H1 (cell line): ENCODE measurements around the gene AP1S1. TPM values are rescaled to one million over a fixed set of nuclear protein-coding genes. Genes with fewer than 3 reads are reported as not detected.

ENCODE experiments used
- CTCF ChIA-PET: fragments of 300-600 bp; sonication (Branson Sonifier 250); formaldehyde crosslinking; loops from one replicate; lab custom pipeline; 2021; ENCODE audit not compliant: partially characterized antibody; lab: Charles Lee
- POLR2A ChIA-PET: fragments of 300-600 bp; sonication (Branson Sonifier 250); formaldehyde crosslinking; loops from one replicate; lab custom pipeline; 2021; ENCODE audit warnings: inconsistent platforms; ENCODE audit not compliant: partially characterized antibody; lab: Charles Lee
- DNase-seq, 2 experiments: peaks; one replicate each; pipeline versions ENCODE4 v3.0.0 to v3.0.0-alpha.2; 2010 to 2022; ENCODE audit warnings: low spot score in 2 of 2, low read depth in 1 of 2, mixed read lengths in 1 of 2
- FAIRE-seq: peaks from 2 replicates; lab custom pipeline; 2011; peaks lifted over from hg19 to GRCh38; lab: Jason Lieb, UNC
- H2AFZ ChIP-seq: 2 replicates; pipeline ENCODE4 v1.8.1; 2012; ENCODE audit warnings: low read length, inconsistent platforms
- H2AK5ac ChIP-seq: 2 replicates; pipeline ENCODE4 v1.6.1; 2013; ENCODE audit warnings: low read depth, low read length
- H2BK120ac ChIP-seq: replicated peaks from 2 replicates; pipeline ENCODE3; 2013; ENCODE audit warnings: low read depth, low read length, inconsistent platforms
- H2BK12ac ChIP-seq: 2 replicates; pipeline ENCODE4 v1.6.1; 2013; ENCODE audit warnings: low read depth, low read length
- H2BK15ac ChIP-seq: 2 replicates; pipeline ENCODE4 v1.6.1; 2013; ENCODE audit warnings: low read length
- H2BK20ac ChIP-seq: 2 replicates; pipeline ENCODE4 v1.6.1; 2013; ENCODE audit warnings: low read length
- H2BK5ac ChIP-seq: 2 replicates; pipeline ENCODE4 v1.6.1; 2013; ENCODE audit warnings: low read depth, low read length
- H3K14ac ChIP-seq: 2 replicates; pipeline ENCODE4 v1.6.1; 2013; ENCODE audit warnings: inconsistent platforms; ENCODE audit not compliant: insufficient read length
- H3K18ac ChIP-seq: 2 replicates; pipeline ENCODE4 v1.6.1; 2013; ENCODE audit warnings: low read length; ENCODE audit errors: extremely low read depth
- H3K23ac ChIP-seq: 2 replicates; pipeline ENCODE4 v1.6.1; 2013; ENCODE audit warnings: inconsistent platforms; ENCODE audit not compliant: insufficient read length
- H3K23me2 ChIP-seq: 2 replicates; pipeline ENCODE4 v1.6.1; 2013; ENCODE audit warnings: low read depth, low read length
- H3K27ac ChIP-seq: 2 replicates; pipeline ENCODE4 v1.6.1; 2011; ENCODE audit warnings: low read depth, low read length, inconsistent platforms
- H3K27me3 ChIP-seq, 4 experiments: replicated peaks in 1 of 4; 1 replicate in 1 of 4; 2 replicates in 3 of 4; pipeline versions ENCODE4 v1.6.1 to v1.8.1; 2011 to 2013; ENCODE audit warnings: low read length in 3 of 4, mild to moderate bottlenecking in 3 of 4, inconsistent platforms in 2 of 4, mixed read lengths in 2 of 4, moderate library complexity in 1 of 4; ENCODE audit not compliant: control insufficient read depth in 3 of 4, insufficient read depth in 3 of 4; ENCODE audit errors: extremely low read depth in 1 of 4
- H3K36me3 ChIP-seq, 4 experiments: 2 replicates each; pipeline versions ENCODE4 v1.6.1 to v1.8.1; 2011 to 2013; ENCODE audit warnings: mild to moderate bottlenecking in 4 of 4, low read length in 3 of 4, moderate library complexity in 2 of 4, control low read depth in 1 of 4, inconsistent platforms in 1 of 4; ENCODE audit not compliant: insufficient read depth in 4 of 4, control insufficient read depth in 2 of 4
- H3K4ac ChIP-seq: replicated peaks from 2 replicates; pipeline ENCODE3; 2013; ENCODE audit warnings: low read length, low read depth, mixed read lengths, inconsistent platforms; ENCODE audit not compliant: insufficient read length
- H3K4me1 ChIP-seq, 4 experiments: replicated peaks in 1 of 4; 1 replicate in 1 of 4; 2 replicates in 3 of 4; pipeline versions ENCODE4 v1.6.1 to v1.8.1; 2011 to 2013; ENCODE audit warnings: low read length in 3 of 4, inconsistent platforms in 2 of 4, mixed read lengths in 1 of 4; ENCODE audit not compliant: insufficient read depth in 4 of 4, control insufficient read depth in 3 of 4
- H3K4me2 ChIP-seq, 2 experiments: 2 replicates each; pipeline versions ENCODE4 v1.6.1 to v1.8.1; 2011 to 2013; ENCODE audit warnings: low read depth in 2 of 2, low read length in 2 of 2, control low read depth in 1 of 2, inconsistent platforms in 1 of 2, mild to moderate bottlenecking in 1 of 2; ENCODE audit not compliant: insufficient read depth in 1 of 2
- H3K4me3 ChIP-seq, 4 experiments: fragments of 200-600, 300-600 bp in 1 of 4; sonication (generic), shearing (Covaris generic), sonication (Bioruptor Twin) in 1 of 4; 2 replicates each; pipeline versions ENCODE4 v1.5.1 to v1.8.1; 2011 to 2016; ENCODE audit warnings: low read length in 4 of 4, low read depth in 3 of 4, control low read depth in 2 of 4, inconsistent platforms in 2 of 4, mild to moderate bottlenecking in 2 of 4, mixed read lengths in 1 of 4, moderate library complexity in 1 of 4; ENCODE audit not compliant: insufficient read depth in 2 of 4; ENCODE audit errors: extremely low read depth in 1 of 4
- H3K56ac ChIP-seq: replicated peaks from 2 replicates; pipeline ENCODE3; 2013; ENCODE audit warnings: low read depth, mild to moderate bottlenecking, mixed read lengths, low read length, inconsistent platforms; ENCODE audit not compliant: insufficient read length
- H3K79me1 ChIP-seq: 2 replicates; pipeline ENCODE4 v1.6.1; 2013; ENCODE audit warnings: low read depth, low read length, control low read depth
- H3K79me2 ChIP-seq, 2 experiments: 2 replicates each; pipeline versions ENCODE4 v1.6.1 to v1.8.1; 2012 to 2013; ENCODE audit warnings: low read length in 2 of 2, mild to moderate bottlenecking in 2 of 2, inconsistent platforms in 1 of 2; ENCODE audit not compliant: insufficient read depth in 2 of 2, control insufficient read depth in 1 of 2
- H3K9ac ChIP-seq, 4 experiments: replicated peaks in 1 of 4; 1 replicate in 1 of 4; 2 replicates in 3 of 4; pipeline versions ENCODE4 v1.6.1 to v1.8.1; 2011 to 2013; ENCODE audit warnings: low read depth in 3 of 4, low read length in 3 of 4, control low read depth in 2 of 4, mild to moderate bottlenecking in 2 of 4, moderate library complexity in 2 of 4, inconsistent platforms in 1 of 4; ENCODE audit errors: extremely low read depth in 1 of 4
- H3K9me3 ChIP-seq, 2 experiments: 2 replicates each; pipeline versions ENCODE4 v1.6.1 to v1.8.1; 2012 to 2013; ENCODE audit warnings: mild to moderate bottlenecking in 2 of 2, moderate library complexity in 2 of 2, control low read depth in 1 of 2, inconsistent platforms in 1 of 2, low read depth in 1 of 2, low read length in 1 of 2, mixed read lengths in 1 of 2; ENCODE audit not compliant: insufficient read depth in 2 of 2
- H4K20me1 ChIP-seq, 2 experiments: replicated peaks in 1 of 2; 2 replicates each; pipeline versions ENCODE3 to v1.8.1; 2011 to 2013; ENCODE audit warnings: inconsistent platforms in 2 of 2, low read length in 2 of 2, mild to moderate bottlenecking in 1 of 2; ENCODE audit not compliant: insufficient read depth in 2 of 2, control insufficient read depth in 1 of 2
- H4K5ac ChIP-seq: 2 replicates; pipeline ENCODE4 v1.6.1; 2013; ENCODE audit warnings: low read length, low read depth, mixed read lengths, inconsistent platforms; ENCODE audit not compliant: insufficient read length
- H4K8ac ChIP-seq: 2 replicates; pipeline ENCODE4 v1.8.0; 2013; ENCODE audit warnings: mild to moderate bottlenecking, moderate library complexity, low read length, inconsistent platforms; ENCODE audit not compliant: insufficient read depth; ENCODE audit errors: extremely low read depth
- H4K91ac ChIP-seq: replicated peaks from 2 replicates; pipeline ENCODE3; 2013; ENCODE audit warnings: low read length, mixed read lengths, inconsistent platforms; ENCODE audit not compliant: insufficient read length
- EGR1 ChIP-seq: IDR thresholded peaks from 2 replicates; pipeline ENCODE4 v1.6.1; 2011; ENCODE audit warnings: low read depth, low read length, borderline replicate concordance
- KDM1A ChIP-seq: fragments of 200-600, 300-600 bp; sonication (generic); IDR thresholded peaks from 2 replicates; pipeline ENCODE4 v1.7.1; 2016; ENCODE audit warnings: mild to moderate bottlenecking, low read length, borderline replicate concordance
- NANOG ChIP-seq: IDR thresholded peaks from 2 replicates; pipeline ENCODE4 v1.6.1; 2011; ENCODE audit warnings: low read length, low read depth, mild to moderate bottlenecking, inconsistent platforms; ENCODE audit not compliant: insufficient read depth, poor library complexity, severe bottlenecking
- NRF1 ChIP-seq: IDR thresholded peaks from 2 replicates; pipeline ENCODE4 v1.6.1; 2011; ENCODE audit warnings: mild to moderate bottlenecking, low read depth, low read length, improper control_type of control experiment
- RBBP5 ChIP-seq: IDR thresholded peaks from 2 replicates; pipeline ENCODE4 v1.7.1; 2012; ENCODE audit warnings: low read depth, mild to moderate bottlenecking, inconsistent platforms, low read length, moderate library complexity, borderline replicate concordance
- SIRT6 ChIP-seq: IDR thresholded peaks from one replicate; pipeline ENCODE4 v1.7.1; 2012; ENCODE audit warnings: low read length, inconsistent platforms
- SRF ChIP-seq: IDR thresholded peaks from 2 replicates; pipeline ENCODE4 v1.6.1; 2011; ENCODE audit warnings: mild to moderate bottlenecking, low read depth, low read length, moderate library complexity
- SUZ12 ChIP-seq: fragments of 200-600 bp; sonication (generic); IDR thresholded peaks from 2 replicates; pipeline ENCODE4 v1.6.1; 2012; ENCODE audit warnings: mild to moderate bottlenecking, inconsistent platforms, low read length, moderate library complexity, mixed read lengths
- TAF1 ChIP-seq: IDR thresholded peaks from 2 replicates; pipeline ENCODE4 v1.6.1; 2011; ENCODE audit warnings: mild to moderate bottlenecking, low read depth, low read length
- TEAD4 ChIP-seq: IDR thresholded peaks from 2 replicates; pipeline ENCODE4 v1.6.1; 2012; ENCODE audit warnings: low read depth, low read length, inconsistent platforms, mixed read lengths
- WGBS, 2 experiments: shearing (Covaris generic) in 1 of 2; methylation state at CpG; one replicate each; pipeline versions ENCODE4 v1.1.6 to v1.1.7; 2013 to 2015; ENCODE audit warnings: low lambda C conversion rate in 2 of 2, mixed read lengths in 2 of 2, inconsistent platforms in 1 of 2, low coverage in 1 of 2, missing lambda C conversion rate in 1 of 2; ENCODE audit not compliant: insufficient replicate concordance in 2 of 2, insufficient coverage in 1 of 2, insufficient read length in 1 of 2; ENCODE audit errors: extremely low coverage in 1 of 2, missing lambda C conversion rate in 1 of 2; 5-methylcytosine and 5-hydroxymethylcytosine counted together
- polyA plus RNA-seq, 7 experiments: library from polyadenylated mRNA; depleted of rRNA in 3 of 7; stranded (reverse) in 5 of 7; unstranded in 2 of 7; fragments of >200 nt in 5 of 7; fragments of 200-250 nt in 2 of 7; gene quantifications; 1 replicate in 5 of 7; 2 replicates in 1 of 7; 4 replicates in 1 of 7; pipeline versions ENCODE4 v1.2.1 to v1.2.3, GENCODE V29; 2011 to 2013; ENCODE audit warnings: missing spikeins in 2 of 7, mixed read lengths in 2 of 7
- total RNA-seq: library from RNA; stranded (reverse); fragmentation: NEBNext Ultra II Directional; extraction: Animal tissue kit (Norgen Biotek cat#: 25700); gene quantifications from 2 replicates; pipeline ENCODE4 v1.2.1, GENCODE V29; 2021
- TF ChIP-seq, protein P1 (sequence below): IDR thresholded peaks from 2 replicates; pipeline ENCODE4 v1.6.1; 2012; ENCODE audit warnings: inconsistent platforms
- TF ChIP-seq, protein P2 (sequence below): IDR thresholded peaks from 2 replicates; pipeline ENCODE4 v1.6.1; 2011; ENCODE audit warnings: low read depth, mild to moderate bottlenecking, low read length; ENCODE audit not compliant: insufficient read depth

The AP1S1 gene
- total and polyA plus RNA-seq, 2 of the 8 experiments (the other 6 are each of a cell fraction or from before 2014, with no cell fraction given), result 56.1 to 59.3 TPM

DNA sequence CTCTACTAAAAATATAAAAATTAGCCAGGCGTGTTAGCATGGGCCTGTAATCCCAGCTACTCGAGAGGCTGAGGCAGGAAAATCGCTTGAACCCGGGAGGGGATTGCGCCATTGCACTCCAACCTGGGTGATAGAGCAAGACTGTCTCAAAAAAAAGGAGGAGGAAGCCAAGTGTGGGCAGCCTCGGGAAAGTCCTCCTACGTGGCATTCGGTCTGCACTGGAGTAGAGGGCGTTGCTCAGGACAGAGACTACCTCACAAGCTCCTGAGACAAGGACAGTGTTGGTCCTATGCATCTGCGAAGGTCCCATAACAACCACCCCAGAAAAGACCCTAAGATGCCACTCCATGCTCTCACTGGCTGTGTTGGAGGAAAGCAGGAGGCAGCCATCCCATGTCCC, 37.4 kb upstream of the AP1S1 start:
- POLR2A ChIA-PET, result interaction anchor here (1.5 kb wide), 1 partner anchor 10 kb away, joined by 4 read pairs; the partner anchor contains the start of gene SERPINE1
- 86% methylated on average over 10 of the region's 10 CpGs; no CpG with 5 or more reads in 1 of the 2 experiments for WGBS, 2 experiments

More for the DNA sequence above, 37.4 kb upstream of the AP1S1 start:
- Histone ChIP-seq H3K27me3 (no peaks in the 10 kb centered on the region), H2BK12ac (peak overlapping the region; percentile 75; the same call in 1 of the 2 replicates), H2BK20ac (peak overlapping the region; percentile 92; the same call in 1 of the 2 replicates), H3K9ac (no peak overlapping the region), H4K5ac (peak overlapping the region; percentile 2), H3K56ac (no peak overlapping the region), H4K20me1 (no peaks in the 10 kb centered on the region), H2AK5ac (no peak overlapping the region), H3K79me1 (no peaks in the 10 kb centered on the region), H3K18ac (peak overlapping the region; percentile 83), H2BK120ac (no peak overlapping the region), H2AFZ (peak overlapping the region; percentile 19; the same call in 1 of the 2 replicates), H3K9me3 (no peaks in the 10 kb centered on the region), H3K4me2 (no peak overlapping the region), H3K36me3 (no peaks in the 10 kb centered on the region), H2BK15ac (0 out of 2 replicates have a peak overlapping the region, but pooled peaks have one; percentile 61), H3K4ac (no peak overlapping the region), H4K91ac (peak overlapping the region; percentile 57), H3K23me2 (no peaks in the 10 kb centered on the region), H3K27ac (no peak overlapping the region), H2BK5ac (no peak overlapping the region), H3K79me2 (no peaks in the 10 kb centered on the region), H3K4me3 (no peak overlapping the region), H3K23ac (no peak overlapping the region), H3K4me1 (peaks cover under 1 to 6% (median 4%) of the 10 kb centered on the region in 4 experiments; a peak in 6 of 7 replicates), H4K8ac (no peak overlapping the region), H3K14ac (no peak overlapping the region)
- DNase-seq (no peak), FAIRE-seq (no peak)
- no peak for TF ChIP-seq KDM1A
- no peak for TF ChIP-seq NANOG
- TF ChIP-seq, protein P1, sequence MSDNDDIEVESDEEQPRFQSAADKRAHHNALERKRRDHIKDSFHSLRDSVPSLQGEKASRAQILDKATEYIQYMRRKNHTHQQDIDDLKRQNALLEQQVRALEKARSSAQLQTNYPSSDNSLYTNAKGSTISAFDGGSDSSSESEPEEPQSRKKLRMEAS, result no peak
- no peak for TF ChIP-seq NRF1
- no peak for TF ChIP-seq SIRT6
- TF ChIP-seq RBBP5, result no peak
- no peak for TF ChIP-seq TEAD4
- TF ChIP-seq SUZ12, result no peak
- TF ChIP-seq SRF, result no peak
- no peak for TF ChIP-seq TAF1
- TF ChIP-seq, protein P2, sequence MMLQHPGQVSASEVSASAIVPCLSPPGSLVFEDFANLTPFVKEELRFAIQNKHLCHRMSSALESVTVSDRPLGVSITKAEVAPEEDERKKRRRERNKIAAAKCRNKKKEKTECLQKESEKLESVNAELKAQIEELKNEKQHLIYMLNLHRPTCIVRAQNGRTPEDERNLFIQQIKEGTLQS, result no peak
- TF ChIP-seq EGR1, result no peak
- CTCF ChIA-PET, result interaction anchor here (0.6 to 1.7 kb wide), 6 partner anchors 10 to 143 kb away, joined by 3 to 7 read pairs (median 4); partner anchors contain the start of gene SERPINE1
